Purkinje cell (primary cell): ENCODE data around the gene FTHL17. TPM values are rescaled to one million over a fixed set of nuclear protein-coding genes. Genes with fewer than 3 reads are reported as not detected.

ENCODE experiments used
- polyA plus RNA-seq: library from polyadenylated mRNA; unstranded; fragments of >200 nt; fragmentation: Nextera tagmentation; gene quantifications from 2 replicates; pipeline ENCODE4 v1.2.1, GENCODE V29; 2014

The FTHL17 gene
- not detected in 2 replicates for polyA plus RNA-seq

DNA sequence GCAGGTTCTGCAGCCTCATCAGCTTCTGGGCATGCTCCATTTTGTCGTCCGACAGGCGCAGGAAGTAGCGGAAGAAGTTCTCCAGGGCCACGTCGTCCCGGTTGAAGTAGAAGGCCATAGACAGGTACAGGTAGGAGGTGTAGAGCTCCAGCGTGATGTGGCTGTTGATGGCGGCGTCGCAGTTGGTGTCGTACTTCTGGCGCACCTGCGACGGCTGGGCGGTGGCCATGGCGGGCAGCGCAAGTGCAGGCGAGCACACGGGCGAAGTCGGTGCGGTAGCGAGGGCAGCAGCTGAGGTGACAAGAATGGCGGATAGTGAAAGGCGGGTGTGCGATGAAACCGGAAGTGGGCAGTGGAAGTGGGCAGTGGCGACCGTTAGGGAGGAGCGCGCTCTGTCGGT lies at the start of gene FTHL17:
Gene FTHL17, minus strand, starts transcription at position 317 of the 400 bp plus-strand sequence. Its CDS starts 88 bp downstream, at position 229.

Other genes starting within 250 kb of the FTHL17 start
- gene TAB3, start 182.8 kb downstream of the FTHL17 start, polyA plus RNA-seq, result 12.8 and 13.8 TPM in 2 replicates